Activated T-cell treated with anti-CD3 and anti-CD28 coated beads, Interleukin-2, amount 50 U/mL, for 72 hours (primary cell): Measurements from ENCODE around the gene REG3G. TPM values are rescaled to one million over a fixed set of nuclear protein-coding genes. Genes with fewer than 3 reads are reported as not detected.
"Not testable (repeated sequence)": the region's sequence is repeated elsewhere in the genome, so short reads cannot be mapped to it uniquely, and the experiment has no call there.

Source experiments
- ATAC-seq, 2 donors: fragments of 150-1000 bp; cut with Tn5 transposase; replicated peaks in 1 of 2; 2 replicates each; pipeline ENCODE4 v1.10.0; 2021; ENCODE audit warnings: moderate library complexity in 2 of 2, mild to moderate bottlenecking in 1 of 2
- DNase-seq, 2 donors: peaks; one replicate each; pipeline ENCODE4 v3.0.0; 2021 to 2022; ENCODE audit warnings: mixed read lengths in 1 of 2
- H3K27ac Mint-ChIP-seq: one replicate; pipeline ENCODE4 v1.8.0; 2022; ENCODE audit warnings: mild to moderate bottlenecking, moderate library complexity, mixed read lengths
- H3K27me3 Mint-ChIP-seq: one replicate; pipeline ENCODE4 v1.8.0; 2022; ENCODE audit warnings: low read depth, mixed read lengths
- H3K36me3 Mint-ChIP-seq, 2 donors: one replicate each; pipeline ENCODE4 v1.8.0; 2022; ENCODE audit warnings: mixed read lengths in 2 of 2, mild to moderate bottlenecking in 1 of 2; ENCODE audit not compliant: insufficient read depth in 2 of 2
- H3K4me1 Mint-ChIP-seq: one replicate; pipeline ENCODE4 v1.8.0; 2022; ENCODE audit warnings: low read depth, mixed read lengths
- H3K4me3 Mint-ChIP-seq, 2 donors: one replicate each; pipeline ENCODE4 v1.8.0; 2022; ENCODE audit warnings: mild to moderate bottlenecking in 2 of 2, mixed read lengths in 2 of 2, moderate library complexity in 2 of 2
- H3K9me3 Mint-ChIP-seq, 2 donors: one replicate each; pipeline ENCODE4 v1.8.0; 2022; ENCODE audit warnings: mixed read lengths in 2 of 2
- total RNA-seq, 2 donors: library from RNA; stranded (reverse); gene quantifications; one replicate each; pipeline ENCODE4 v1.2.3, GENCODE V29; 2022

REG3G gene
- total RNA-seq, 2 donors from 2014 or later, result not detected

DNA sequence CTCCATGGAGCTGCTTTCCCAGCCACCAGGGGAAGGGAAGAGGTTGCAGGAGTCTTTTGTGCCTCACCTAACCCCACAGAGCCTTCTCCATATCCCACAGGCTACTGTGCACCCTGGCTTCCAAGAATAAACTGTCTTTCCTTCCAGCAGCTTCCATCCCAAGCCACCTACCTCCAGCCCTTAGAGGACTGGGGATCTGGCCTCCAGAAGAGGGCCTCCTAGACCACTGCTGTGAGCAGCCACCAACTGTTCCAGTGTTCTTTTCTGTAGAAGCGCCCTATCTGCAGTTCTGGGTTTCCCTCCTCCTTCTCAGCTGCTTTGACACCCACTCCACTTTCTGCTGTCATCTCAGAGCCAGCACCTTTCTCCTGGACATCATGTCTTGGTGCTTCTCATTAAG is 30.7 kb upstream of the REG3G start:
- ATAC-seq (no peak), DNase-seq (no peak)
- Mint-ChIP-seq H3K27me3 (peaks cover 31% of the 10 kb centered on the region), H3K27ac (no peak overlapping the region), H3K36me3 (peaks cover 7 to 13% of the 10 kb centered on the region in 2 donors), H3K4me3 (no peak overlapping the region), H3K9me3 (peaks cover 9 to 14% of the 10 kb centered on the region in 2 donors), H3K4me1 (no peaks in the 10 kb centered on the region)

DNA sequence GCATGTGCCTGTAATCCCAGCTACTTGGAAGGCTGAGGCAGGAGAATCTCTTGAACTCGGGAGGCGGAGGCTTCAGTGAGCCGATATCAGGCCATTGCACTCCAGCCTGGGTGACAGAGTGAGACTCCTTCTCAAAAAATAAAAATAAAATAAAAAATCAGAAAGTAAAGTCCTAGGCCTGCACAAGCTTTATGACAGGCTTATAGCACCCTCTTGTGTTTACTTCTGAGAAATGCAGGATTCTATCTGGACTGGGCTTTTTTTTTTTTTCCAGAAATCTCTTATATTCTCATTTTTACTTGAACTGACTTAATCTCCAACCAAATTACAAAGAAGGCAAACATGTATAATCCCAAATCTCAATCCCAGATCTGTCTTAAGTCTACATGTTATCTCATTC is 26.1 kb upstream of the REG3G start:
- peaks cover 9% of the 10 kb centered on the region for H3K27me3 Mint-ChIP-seq
- DNase-seq, result no peak
- H3K36me3 Mint-ChIP-seq, result peaks cover 0 to 3% of the 10 kb centered on the region in 2 donors
- no peaks in the 10 kb centered on the region for H3K4me1 Mint-ChIP-seq
- H3K27ac Mint-ChIP-seq, result no peak overlapping the region
- peaks cover 2 to 3% of the 10 kb centered on the region in 2 donors for H3K9me3 Mint-ChIP-seq
- H3K4me3 Mint-ChIP-seq, result no peak overlapping the region
- no peak for ATAC-seq

DNA sequence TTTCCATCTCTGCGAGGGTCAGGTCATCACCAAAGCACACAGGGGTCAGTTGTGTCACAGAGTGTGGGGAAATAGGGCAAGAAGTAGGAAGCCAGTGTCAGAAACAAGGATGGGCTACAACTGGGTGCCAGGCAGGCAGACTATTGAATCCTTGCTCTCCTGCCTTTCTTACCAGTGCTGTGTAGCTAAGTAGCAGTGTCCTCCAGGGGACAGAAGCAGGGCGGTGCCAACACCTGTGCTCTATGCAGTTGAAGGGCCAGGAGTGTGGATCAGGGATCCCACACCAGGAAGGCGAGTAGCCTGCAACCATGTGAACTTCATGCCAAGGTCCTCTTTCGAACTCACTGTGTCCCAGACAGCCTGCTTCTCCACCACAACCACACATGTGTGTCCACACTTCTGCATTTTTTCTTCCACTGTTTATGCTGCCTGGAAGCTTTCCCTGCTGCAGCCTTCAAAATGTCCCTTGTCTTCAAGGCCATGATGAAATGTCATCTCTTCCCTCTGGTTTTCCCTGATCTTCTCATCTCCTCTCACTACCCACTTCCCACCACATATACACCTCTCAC is 25.4 kb upstream of the REG3G start:
- Mint-ChIP-seq H3K9me3 (peaks cover under 1 to 3% of the 10 kb centered on the region in 2 donors), H3K4me3 (no peak overlapping the region), H3K27ac (no peak overlapping the region), H3K4me1 (no peaks in the 10 kb centered on the region), H3K27me3 (peaks cover 2% of the 10 kb centered on the region), H3K36me3 (peaks cover 0 to 1% of the 10 kb centered on the region in 2 donors)
- ATAC-seq (no peak), DNase-seq (no peak)

DNA sequence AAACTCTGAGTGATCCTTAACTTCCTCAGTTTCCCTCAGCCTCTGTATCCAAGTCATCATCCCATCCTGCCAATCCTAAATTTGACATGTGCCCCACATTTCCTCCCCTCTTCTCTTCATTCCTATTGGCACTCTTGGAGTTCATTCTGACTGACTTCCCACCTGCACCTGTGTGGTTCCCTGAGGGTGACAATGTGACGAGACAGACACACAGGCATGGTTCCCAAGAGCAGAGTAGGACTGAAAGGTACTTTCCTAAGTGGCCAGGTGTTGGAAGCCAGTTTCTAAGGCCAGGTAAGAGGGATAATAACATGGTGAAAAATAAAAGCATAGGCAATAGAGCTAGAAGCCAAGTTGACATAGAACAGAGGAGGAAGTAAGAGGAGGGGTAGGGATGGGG is 24.2 kb upstream of the REG3G start:
- H3K4me3 Mint-ChIP-seq, result no peak overlapping the region
- no peak for DNase-seq
- H3K36me3 Mint-ChIP-seq, result no peaks in the 10 kb centered on the region
- H3K4me1 Mint-ChIP-seq, result no peaks in the 10 kb centered on the region
- ATAC-seq, result no peak
- no peaks in the 10 kb centered on the region for H3K27me3 Mint-ChIP-seq
- H3K9me3 Mint-ChIP-seq, result peaks cover 2 to 4% of the 10 kb centered on the region in 2 donors
- no peak overlapping the region for H3K27ac Mint-ChIP-seq

DNA sequence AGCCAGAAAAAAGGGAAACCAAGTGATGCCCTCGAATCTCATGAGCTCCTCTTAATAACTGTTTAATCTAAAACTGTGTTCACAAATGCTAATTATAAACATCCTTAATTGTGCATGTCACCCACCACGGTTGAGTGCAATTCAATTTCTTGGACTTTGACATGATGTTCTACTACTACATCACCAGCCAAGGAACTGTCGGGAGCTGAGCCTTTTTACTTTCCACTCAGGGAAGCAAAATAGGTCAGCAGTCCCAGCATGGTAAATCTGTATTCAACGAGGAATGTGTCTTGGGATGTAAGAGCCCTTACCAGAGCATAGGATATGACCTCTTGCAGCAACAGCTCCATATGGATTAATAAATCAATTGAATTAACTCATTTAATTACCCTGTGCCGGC is 20.8 kb upstream of the REG3G start:
- no peak overlapping the region for H3K27ac Mint-ChIP-seq
- H3K4me3 Mint-ChIP-seq, result no peak overlapping the region
- DNase-seq (no peak), ATAC-seq (no peak)
- H3K36me3 Mint-ChIP-seq, result peaks cover 2 to 3% of the 10 kb centered on the region in 2 donors
- H3K27me3 Mint-ChIP-seq, result no peaks in the 10 kb centered on the region
- H3K9me3 Mint-ChIP-seq, result peaks cover 6 to 10% of the 10 kb centered on the region in 2 donors
- no peaks in the 10 kb centered on the region for H3K4me1 Mint-ChIP-seq

DNA sequence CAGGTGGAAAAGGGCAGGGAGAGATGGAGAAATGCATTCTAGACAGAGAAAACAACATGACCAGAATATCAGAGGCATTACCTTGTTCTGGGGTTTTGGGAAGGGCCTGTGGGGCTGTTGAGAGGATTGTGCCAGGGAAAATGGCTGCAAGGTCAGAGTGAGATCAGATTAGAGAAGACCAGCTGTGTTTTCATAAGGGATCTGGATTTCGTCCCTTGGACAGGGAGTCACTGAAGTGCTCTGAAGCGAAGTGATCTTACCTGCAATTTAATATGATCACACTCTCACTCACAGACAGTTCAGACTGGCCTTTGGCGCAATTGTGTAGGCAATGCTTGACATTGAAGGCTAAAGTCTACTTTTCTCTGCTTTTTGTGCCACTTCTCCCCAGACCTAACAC is 20.3 kb upstream of the REG3G start:
- H3K9me3 Mint-ChIP-seq, result peaks cover 9 to 13% of the 10 kb centered on the region in 2 donors
- H3K27me3 Mint-ChIP-seq, result no peaks in the 10 kb centered on the region
- DNase-seq, result no peak
- no peak for ATAC-seq
- no peaks in the 10 kb centered on the region for H3K4me1 Mint-ChIP-seq
- no peak overlapping the region for H3K27ac Mint-ChIP-seq
- H3K4me3 Mint-ChIP-seq, result no peak overlapping the region
- peaks cover 2 to 3% of the 10 kb centered on the region in 2 donors for H3K36me3 Mint-ChIP-seq

DNA sequence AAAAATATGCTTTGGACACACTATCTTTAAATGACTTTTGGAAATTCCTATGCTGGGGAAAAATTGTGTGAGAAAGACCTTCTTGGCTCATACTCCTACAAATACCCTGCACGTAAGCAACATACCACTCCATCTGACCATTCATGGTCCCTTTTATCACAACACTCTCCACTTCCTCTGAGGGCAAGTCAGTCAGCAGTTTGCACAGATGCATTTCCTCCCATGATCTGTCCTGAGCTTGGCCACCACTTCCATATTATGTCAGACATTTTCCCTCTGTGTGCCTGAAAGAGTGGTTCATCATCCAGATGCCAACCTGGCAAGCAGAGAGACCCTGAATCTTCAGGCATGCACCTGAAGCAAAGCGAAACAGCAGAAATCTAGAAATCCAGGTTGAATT is 16.1 kb upstream of the REG3G start:
- no peak for ATAC-seq
- H3K27me3 Mint-ChIP-seq, result no peaks in the 10 kb centered on the region
- H3K4me1 Mint-ChIP-seq, result no peaks in the 10 kb centered on the region
- peaks cover 13 to 15% of the 10 kb centered on the region in 2 donors for H3K9me3 Mint-ChIP-seq
- H3K27ac Mint-ChIP-seq, result no peak overlapping the region
- peaks cover 2 to 3% of the 10 kb centered on the region in 2 donors for H3K36me3 Mint-ChIP-seq
- no peak overlapping the region for H3K4me3 Mint-ChIP-seq
- DNase-seq, result no peak

DNA sequence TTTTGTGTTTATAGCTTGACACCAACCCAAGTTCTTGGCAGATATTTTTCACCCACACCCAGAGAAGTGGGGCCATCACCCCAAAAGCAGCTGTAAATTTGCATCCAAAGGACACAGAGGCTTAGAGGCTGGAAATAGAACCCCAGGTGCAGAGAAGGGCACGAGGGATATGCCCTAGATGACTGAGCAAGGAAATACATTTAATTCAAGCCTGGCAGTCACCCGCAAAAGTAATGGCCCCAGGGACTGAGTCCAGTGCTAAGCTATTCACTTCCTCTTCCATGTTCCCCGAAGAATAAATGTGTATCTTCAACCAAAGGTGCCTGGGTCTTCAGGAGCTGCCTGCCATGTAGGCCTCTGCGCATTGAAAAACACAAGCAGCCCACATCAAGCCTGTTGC is 14.0 kb upstream of the REG3G start:
- H3K9me3 Mint-ChIP-seq, result peaks cover 9 to 13% of the 10 kb centered on the region in 2 donors
- DNase-seq, result no peak
- no peaks in the 10 kb centered on the region for H3K4me1 Mint-ChIP-seq
- ATAC-seq, result no peak
- no peak overlapping the region for H3K4me3 Mint-ChIP-seq
- H3K27me3 Mint-ChIP-seq, result no peaks in the 10 kb centered on the region
- peaks cover 2 to 3% of the 10 kb centered on the region in 2 donors for H3K36me3 Mint-ChIP-seq
- no peak overlapping the region for H3K27ac Mint-ChIP-seq

DNA sequence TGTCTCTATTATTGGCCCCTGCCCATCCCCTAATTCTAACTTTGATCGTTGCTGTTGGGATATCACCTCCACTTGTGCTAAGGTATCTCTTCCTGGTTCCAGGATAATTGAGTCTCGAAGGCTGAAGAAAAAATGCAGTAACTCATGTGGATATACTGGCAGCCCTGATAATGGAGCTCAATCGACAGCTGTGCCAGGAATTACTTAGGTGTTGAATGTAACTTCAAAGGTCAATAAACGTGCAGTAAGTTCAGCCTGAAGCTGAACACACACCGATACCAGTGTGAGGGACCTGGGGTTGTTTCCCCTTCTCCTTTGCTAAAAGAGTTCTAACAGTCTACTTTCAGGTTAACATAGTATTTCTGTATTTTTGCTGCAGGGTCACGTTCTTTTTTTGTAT is 11.9 kb upstream of the REG3G start:
- peaks cover under 1 to 2% of the 10 kb centered on the region in 2 donors for H3K36me3 Mint-ChIP-seq
- DNase-seq, result no peak
- H3K27ac Mint-ChIP-seq, result no peak overlapping the region
- H3K27me3 Mint-ChIP-seq, result no peaks in the 10 kb centered on the region
- no peak overlapping the region for H3K4me3 Mint-ChIP-seq
- H3K9me3 Mint-ChIP-seq, result peaks cover 5 to 11% of the 10 kb centered on the region in 2 donors
- H3K4me1 Mint-ChIP-seq, result no peaks in the 10 kb centered on the region
- ATAC-seq, result no peak

DNA sequence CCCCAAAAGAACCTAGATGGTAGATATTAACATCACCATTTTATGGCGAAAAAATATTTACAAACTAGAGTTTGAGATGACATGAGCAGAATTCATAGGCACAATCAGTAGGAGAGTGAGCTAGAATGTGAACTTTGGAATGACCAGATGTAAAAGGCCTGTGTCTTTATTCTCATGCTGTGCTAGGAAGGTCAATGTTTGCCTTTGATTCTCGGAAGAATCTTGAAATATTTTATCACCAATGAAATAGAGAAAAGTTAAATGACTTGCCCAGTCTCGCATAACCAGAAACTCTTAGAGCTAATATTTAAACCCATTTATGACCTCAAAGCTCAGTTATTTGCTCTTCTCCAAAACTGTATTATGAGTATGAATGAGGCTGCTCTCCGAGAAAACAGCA is 9.2 kb upstream of the REG3G start:
- DNase-seq, result no peak
- H3K9me3 Mint-ChIP-seq, result peaks cover 6% of the 10 kb centered on the region in 2 donors
- no peaks in the 10 kb centered on the region for H3K36me3 Mint-ChIP-seq
- ATAC-seq, result no peak
- no peaks in the 10 kb centered on the region for H3K27me3 Mint-ChIP-seq
- no peak overlapping the region for H3K27ac Mint-ChIP-seq
- H3K4me1 Mint-ChIP-seq, result no peaks in the 10 kb centered on the region
- no peak overlapping the region for H3K4me3 Mint-ChIP-seq

DNA sequence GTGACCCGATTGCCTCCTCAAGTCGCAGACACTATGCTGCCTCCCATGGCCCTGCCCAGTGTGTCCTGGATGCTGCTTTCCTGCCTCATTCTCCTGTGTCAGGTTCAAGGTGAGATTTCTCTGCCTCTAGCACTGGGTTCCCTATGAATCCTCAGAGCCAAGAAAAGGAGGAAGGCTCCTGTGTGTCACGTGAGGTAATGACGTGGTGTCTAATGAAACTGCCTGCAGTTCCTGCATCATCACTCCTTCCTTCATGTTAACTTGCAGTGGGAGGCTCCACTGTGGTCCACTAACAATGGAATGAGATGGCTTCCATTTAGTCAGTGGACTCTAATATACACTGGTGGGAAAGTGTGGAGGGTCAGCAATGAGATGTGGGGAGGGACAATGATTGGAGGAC is 559 bp downstream of the REG3G start:
- ATAC-seq (no peak), DNase-seq (no peak)
- Mint-ChIP-seq H3K4me3 (no peak overlapping the region), H3K9me3 (peaks cover 5 to 11% of the 10 kb centered on the region in 2 donors), H3K4me1 (no peaks in the 10 kb centered on the region), H3K27ac (no peak overlapping the region), H3K27me3 (no peaks in the 10 kb centered on the region), H3K36me3 (peaks cover 2% of the 10 kb centered on the region in 2 donors)

DNA sequence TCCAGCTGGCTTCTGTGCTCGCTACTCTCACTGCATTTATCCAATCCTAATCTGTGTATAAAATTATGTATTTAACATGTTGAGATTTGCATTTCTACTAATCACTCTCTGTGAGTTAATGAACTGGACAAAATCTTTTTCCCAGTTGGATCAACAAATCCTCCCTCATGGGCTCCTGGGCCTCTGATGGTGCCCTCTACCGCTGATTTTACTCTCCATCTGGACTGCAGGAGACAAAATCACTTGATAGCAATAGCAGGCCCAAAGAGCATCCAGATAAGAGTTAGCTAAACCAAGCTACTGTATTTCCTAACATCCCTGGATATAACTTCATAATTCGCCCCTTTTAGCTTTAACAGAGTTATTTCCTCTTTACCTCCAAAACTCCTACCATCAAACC is 14.4 kb downstream of the REG3G start:
- Mint-ChIP-seq H3K27me3 (no peaks in the 10 kb centered on the region), H3K27ac (no peak overlapping the region), H3K4me1 (no peaks in the 10 kb centered on the region), H3K4me3 (no peak overlapping the region), H3K36me3 (no peaks in the 10 kb centered on the region), H3K9me3 (peaks cover 0 to 2% of the 10 kb centered on the region in 2 donors)
- DNase-seq (no peak), ATAC-seq (no peak)

DNA sequence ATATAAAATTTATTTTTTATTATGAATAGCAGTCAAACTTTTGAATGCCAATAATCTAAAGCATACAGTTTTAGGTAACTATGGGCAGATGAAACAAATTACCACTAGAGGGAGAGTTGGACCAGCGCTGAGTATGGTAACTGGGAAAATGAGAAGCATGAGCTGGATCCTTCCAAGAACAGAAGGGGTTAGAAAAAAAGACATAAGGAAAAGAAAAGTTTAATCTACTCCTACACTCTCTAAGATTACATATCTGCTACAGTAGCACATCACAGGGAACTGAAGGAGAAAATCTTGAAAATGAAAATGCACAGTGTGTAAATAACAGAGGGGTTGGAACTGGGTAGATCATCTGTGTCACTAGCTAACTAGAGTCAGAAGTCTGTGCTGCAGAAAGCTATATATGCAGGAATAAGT is 15.5 kb downstream of the REG3G start:
- no peak overlapping the region for H3K4me3 Mint-ChIP-seq
- H3K9me3 Mint-ChIP-seq, result peaks cover 0 to 2% of the 10 kb centered on the region in 2 donors
- H3K27ac Mint-ChIP-seq, result no peak overlapping the region
- ATAC-seq (no peak), DNase-seq (no peak)
- H3K36me3 Mint-ChIP-seq, result no peaks in the 10 kb centered on the region
- no peaks in the 10 kb centered on the region for H3K4me1 Mint-ChIP-seq
- no peaks in the 10 kb centered on the region for H3K27me3 Mint-ChIP-seq

DNA sequence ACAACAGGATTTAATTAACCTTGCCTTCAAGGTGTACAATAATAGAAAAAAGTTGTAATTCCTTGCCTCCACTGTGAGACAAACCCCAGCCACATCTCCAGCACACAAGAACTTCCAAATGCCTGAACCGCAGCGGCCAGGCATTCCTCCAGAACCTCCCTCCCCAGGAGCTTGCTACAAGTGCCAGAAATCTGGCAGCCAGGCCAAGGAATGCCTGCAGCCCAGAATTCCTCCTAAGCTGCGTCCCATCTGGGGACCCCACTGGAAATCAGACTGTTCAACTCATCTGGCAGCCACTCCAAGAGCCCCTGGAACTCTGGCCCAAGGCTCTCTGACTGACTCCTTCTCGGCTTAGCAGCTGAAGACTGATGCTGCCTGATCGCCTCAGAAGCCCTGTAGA is 28.0 kb downstream of the REG3G start:
- H3K27me3 Mint-ChIP-seq, H3K4me1 Mint-ChIP-seq, ATAC-seq, DNase-seq, H3K27ac Mint-ChIP-seq, H3K4me3 Mint-ChIP-seq, H3K36me3 Mint-ChIP-seq: not testable (repeated sequence)
- peaks cover 13 to 17% of the 10 kb centered on the region in 2 donors for H3K9me3 Mint-ChIP-seq
